ENCODE results near the gene GUF1.

GRCh38 chr4:44670506-44671199 is 7.6 kb upstream of the GUF1 start:
- TF ChIP-seq CTCF (IDR thresholded peaks at IDR 0.05) (no peak), POLR2A (IDR thresholded peaks at IDR 0.05; ENCODE audit: low read depth) (no peak), EP300 (IDR thresholded peaks at IDR 0.05) (no peak), POLR2AphosphoS5 (IDR thresholded peaks at IDR 0.05) (no peak)

Data from esophagus muscularis mucosa (tissue), 4 donors.